Neuronal stem cell (in vitro differentiated cells): ENCODE results near the gene SSU72.

Experiments
- DNase-seq: peaks from one replicate; pipeline ENCODE4 v3.0.0-alpha.2; 2013; ENCODE audit warnings: low spot score
- H2AFZ ChIP-seq: one replicate; pipeline ENCODE4 v1.6.1; 2013; ENCODE audit warnings: mild to moderate bottlenecking, low read length, inconsistent platforms
- H2AK5ac ChIP-seq: 2 replicates; pipeline ENCODE4 v1.6.1; 2013; ENCODE audit warnings: low read depth, mild to moderate bottlenecking, inconsistent platforms, low read length, moderate library complexity, mixed read lengths
- H2BK120ac ChIP-seq: 2 replicates; pipeline ENCODE4 v1.6.1; 2013; ENCODE audit warnings: low read depth, mild to moderate bottlenecking, inconsistent platforms, low read length, moderate library complexity, mixed read lengths
- H2BK12ac ChIP-seq: one replicate; pipeline ENCODE4 v1.6.1; 2013; ENCODE audit warnings: low read length, inconsistent platforms
- H2BK15ac ChIP-seq: 2 replicates; pipeline ENCODE4 v1.6.1; 2013; ENCODE audit warnings: mild to moderate bottlenecking, low read length, inconsistent platforms, mixed read lengths
- H2BK5ac ChIP-seq: one replicate; pipeline ENCODE4 v1.6.1; 2013; ENCODE audit warnings: inconsistent platforms, mild to moderate bottlenecking, low read length, moderate library complexity
- H3K14ac ChIP-seq: one replicate; pipeline ENCODE4 v1.6.1; 2013; ENCODE audit warnings: low read length, inconsistent platforms
- H3K18ac ChIP-seq: 2 replicates; pipeline ENCODE4 v1.6.1; 2013; ENCODE audit warnings: low read length, inconsistent platforms
- H3K23ac ChIP-seq: 2 replicates; pipeline ENCODE4 v1.6.1; 2013; ENCODE audit warnings: low read depth, mild to moderate bottlenecking, mixed read lengths, low read length, inconsistent platforms; ENCODE audit not compliant: poor library complexity
- H3K27ac ChIP-seq: replicated peaks from 3 replicates; pipeline ENCODE4 v1.5.1; 2013; ENCODE audit warnings: low read length, inconsistent platforms
- H3K27me3 ChIP-seq, 3 experiments: 2 replicates each; pipeline ENCODE4 v1.6.1; 2013; ENCODE audit warnings: low read length in 3 of 3, mild to moderate bottlenecking in 2 of 3, inconsistent platforms in 1 of 3, low read depth in 1 of 3, mixed read lengths in 1 of 3, moderate library complexity in 1 of 3; ENCODE audit not compliant: control insufficient read depth in 3 of 3, insufficient read depth in 3 of 3
- H3K36me3 ChIP-seq, 2 donors: replicated peaks in 1 of 2; 2 replicates each; pipeline ENCODE4 v1.6.1; 2013; ENCODE audit warnings: low read length in 2 of 2; ENCODE audit not compliant: control insufficient read depth in 2 of 2, insufficient read depth in 2 of 2
- H3K4ac ChIP-seq: 2 replicates; pipeline ENCODE4 v1.6.1; 2013; ENCODE audit warnings: inconsistent platforms, mild to moderate bottlenecking, low read length, moderate library complexity
- H3K4me1 ChIP-seq, 2 donors: 1 replicate in 1 of 2; 2 replicates in 1 of 2; pipeline ENCODE4 v1.6.1; 2013; ENCODE audit warnings: low read length in 2 of 2, low read depth in 1 of 2; ENCODE audit not compliant: control insufficient read depth in 2 of 2, insufficient read depth in 1 of 2
- H3K4me2 ChIP-seq: one replicate; pipeline ENCODE4 v1.6.1; 2013; ENCODE audit warnings: mild to moderate bottlenecking, low read length, inconsistent platforms; ENCODE audit not compliant: insufficient read depth, poor library complexity, severe bottlenecking
- H3K4me3 ChIP-seq, 2 donors: 2 replicates each; pipeline ENCODE4 v1.5.1; 2013; ENCODE audit warnings: low read length in 2 of 2, mild to moderate bottlenecking in 2 of 2, inconsistent platforms in 1 of 2, moderate library complexity in 1 of 2
- H3K79me1 ChIP-seq: one replicate; pipeline ENCODE4 v1.6.1; 2013; ENCODE audit warnings: low read depth, mild to moderate bottlenecking, inconsistent platforms, low read length, moderate library complexity
- H3K9ac ChIP-seq: one replicate; pipeline ENCODE4 v1.6.1; 2013; ENCODE audit warnings: mild to moderate bottlenecking, low read depth, low read length, inconsistent platforms; ENCODE audit not compliant: poor library complexity
- H3K9me3 ChIP-seq, 2 donors: replicated peaks in 1 of 2; 2 replicates each; pipeline versions ENCODE3 to v1.6.1; 2013; ENCODE audit warnings: low read length in 2 of 2, mild to moderate bottlenecking in 2 of 2, inconsistent platforms in 1 of 2, low read depth in 1 of 2, mixed read lengths in 1 of 2, moderate library complexity in 1 of 2; ENCODE audit not compliant: control insufficient read depth in 2 of 2, insufficient read depth in 1 of 2
- H4K8ac ChIP-seq: one replicate; pipeline ENCODE4 v1.6.1; 2013; ENCODE audit warnings: low read depth, mild to moderate bottlenecking, inconsistent platforms, low read length, moderate library complexity
- H4K91ac ChIP-seq: one replicate; pipeline ENCODE4 v1.6.1; 2013; ENCODE audit warnings: low read length, low read depth, mild to moderate bottlenecking, inconsistent platforms; ENCODE audit not compliant: poor library complexity
- WGBS, 2 donors: extraction: QIAGEN DNeasy Blood & Tissue Kit; methylation state at CpG; one replicate each; pipeline ENCODE4 v1.1.7; 2013; ENCODE audit warnings: missing lambda C conversion rate in 2 of 2, mixed read lengths in 1 of 2; ENCODE audit not compliant: insufficient read length in 2 of 2, insufficient replicate concordance in 1 of 2; ENCODE audit errors: extremely low coverage in 2 of 2; 5-methylcytosine and 5-hydroxymethylcytosine counted together

Gene SSU72

GRCh38 chr1:1561801-1562470, 12.7 kb downstream of the SSU72 start:
- Histone ChIP-seq H2AK5ac (no peak overlapping the region), H3K18ac (no peak overlapping the region), H3K4ac (no peak overlapping the region), H3K9me3 (no peaks in the 10 kb centered on the region), H2BK5ac (no peak overlapping the region), H3K23ac (no peak overlapping the region), H3K4me3 (no peak overlapping the region), H2BK120ac (no peak overlapping the region), H4K8ac (no peak overlapping the region), H3K4me2 (no peak overlapping the region), H3K14ac (no peak overlapping the region), H2BK15ac (no peak overlapping the region), H3K79me1 (peaks cover 19% of the 10 kb centered on the region), H2BK12ac (no peak overlapping the region), H3K27me3 (no peaks in the 10 kb centered on the region), H4K91ac (no peak overlapping the region), H3K4me1 (no peaks in the 10 kb centered on the region), H3K9ac (no peak overlapping the region), H3K36me3 (peaks cover 32 to 70% of the 10 kb centered on the region in 2 donors), H3K27ac (no peak overlapping the region), H2AFZ (no peak overlapping the region)
- no peak for DNase-seq
- WGBS, 2 donors = no CpG with 5 or more reads among the region's 15 CpGs

DNA sequence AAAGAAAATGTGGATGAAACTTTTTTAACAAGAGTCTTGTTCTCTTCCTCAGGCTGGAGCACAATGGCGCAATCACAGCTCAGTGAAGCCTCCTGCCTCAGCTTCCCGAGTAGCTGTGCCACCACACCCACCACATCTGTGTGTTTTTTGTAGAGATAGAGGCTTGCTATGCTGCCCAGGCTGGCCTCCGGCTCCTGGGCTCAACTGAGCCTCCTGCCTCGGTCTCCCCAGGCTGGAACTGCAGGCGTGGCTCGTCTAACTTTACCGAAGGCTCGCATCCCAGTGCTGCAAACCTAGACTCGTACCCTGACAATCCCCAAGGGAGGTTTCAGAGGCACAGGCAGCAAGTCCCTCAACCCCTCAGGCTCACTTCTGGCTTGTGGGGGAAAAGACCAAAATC, 14.5 kb downstream of the SSU72 start:
- Histone ChIP-seq H3K23ac (no peak overlapping the region), H2BK5ac (no peak overlapping the region), H2AFZ (no peak overlapping the region), H3K18ac (no peak overlapping the region), H3K14ac (no peak overlapping the region), H3K4me2 (no peak overlapping the region), H2AK5ac (no peak overlapping the region), H3K27ac (no peak overlapping the region), H2BK15ac (no peak overlapping the region), H3K9ac (no peak overlapping the region), H3K79me1 (peaks cover 20% of the 10 kb centered on the region), H4K91ac (no peak overlapping the region), H3K36me3 (peaks cover 27 to 60% of the 10 kb centered on the region in 2 donors), H2BK120ac (no peak overlapping the region), H3K27me3 (no peaks in the 10 kb centered on the region), H2BK12ac (no peak overlapping the region), H3K4me3 (no peak overlapping the region), H4K8ac (no peak overlapping the region), H3K4ac (no peak overlapping the region), H3K4me1 (peaks cover 4 to 6% of the 10 kb centered on the region in 2 donors), H3K9me3 (no peaks in the 10 kb centered on the region)
- DNase-seq = no peak
- no CpG with 5 or more reads among the region's 9 CpGs for WGBS, 2 donors

DNA sequence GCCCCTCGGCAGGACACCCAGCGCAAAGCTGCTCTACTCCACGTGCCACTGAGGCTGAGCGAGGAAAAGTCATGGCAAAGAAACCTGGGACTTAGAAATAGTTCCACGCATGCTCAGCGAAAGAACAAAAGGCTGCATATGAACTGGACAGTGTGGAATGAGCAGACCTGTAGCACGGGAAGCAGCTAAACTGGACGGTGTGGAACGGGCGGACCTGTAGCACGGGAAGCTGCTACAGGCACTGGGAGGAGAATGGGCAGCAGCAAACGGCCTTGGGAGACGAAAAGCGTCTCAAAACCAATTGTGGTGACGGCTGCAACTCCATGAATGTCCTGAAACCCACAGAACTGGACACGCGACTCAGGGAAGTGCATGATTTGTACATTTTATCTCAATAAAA, 15.6 kb downstream of the SSU72 start:
- peaks cover 20 to 49% of the 10 kb centered on the region in 2 donors for H3K36me3 ChIP-seq
- no CpG with 5 or more reads among the region's 17 CpGs for WGBS, 2 donors

DNA sequence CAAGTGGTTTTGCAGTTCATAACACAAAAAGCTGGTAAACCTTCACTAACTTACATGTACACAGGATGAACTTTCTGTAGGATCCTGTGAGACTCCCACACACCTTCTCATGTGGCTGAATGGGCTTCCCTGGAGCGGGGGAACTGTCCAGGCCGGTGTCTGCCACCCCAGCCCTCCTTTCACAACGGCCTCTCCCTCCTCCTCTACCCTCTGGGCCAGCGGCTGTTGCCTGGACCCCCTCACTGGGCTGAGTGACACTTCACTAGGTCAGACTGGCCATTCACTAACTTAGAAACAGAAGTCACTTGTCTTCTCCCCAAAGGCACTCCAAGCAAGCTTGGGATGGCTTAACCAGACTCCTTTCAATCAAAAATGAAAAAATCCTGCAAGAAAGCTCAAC, 16.1 kb downstream of the SSU72 start:
- H3K9me3 ChIP-seq = no peaks in the 10 kb centered on the region
- WGBS, 2 donors = no CpG with 5 or more reads among the region's 4 CpGs
- H2BK12ac ChIP-seq = no peak overlapping the region
- H2AFZ ChIP-seq = no peak overlapping the region
- H3K79me1 ChIP-seq = peaks cover 12% of the 10 kb centered on the region
- H3K36me3 ChIP-seq = peaks cover 16 to 44% of the 10 kb centered on the region in 2 donors
- H3K4me2 ChIP-seq = no peak overlapping the region
- H3K27me3 ChIP-seq = no peaks in the 10 kb centered on the region
- no peak overlapping the region for H4K8ac ChIP-seq
- H3K4me1 ChIP-seq = peaks cover 8 to 15% of the 10 kb centered on the region in 2 donors
- H2BK5ac ChIP-seq = no peak overlapping the region
- no peak overlapping the region for H3K9ac ChIP-seq
- no peak overlapping the region for H2AK5ac ChIP-seq
- H3K14ac ChIP-seq = no peak overlapping the region
- no peak overlapping the region for H3K4me3 ChIP-seq
- H2BK15ac ChIP-seq = no peak overlapping the region
- H2BK120ac ChIP-seq = no peak overlapping the region
- H3K27ac ChIP-seq = no peak overlapping the region
- H3K18ac ChIP-seq = no peak overlapping the region
- no peak for DNase-seq
- no peak overlapping the region for H3K4ac ChIP-seq
- no peak overlapping the region for H3K23ac ChIP-seq
- H4K91ac ChIP-seq = no peak overlapping the region

More for the DNA sequence above, 15.6 kb downstream of the SSU72 start:
- Histone ChIP-seq H3K4me1 (peaks cover 8 to 15% of the 10 kb centered on the region in 2 donors), H3K4ac (no peak overlapping the region), H3K9ac (no peak overlapping the region), H3K9me3 (no peaks in the 10 kb centered on the region), H3K27me3 (no peaks in the 10 kb centered on the region), H4K8ac (no peak overlapping the region), H3K4me2 (no peak overlapping the region), H3K18ac (no peak overlapping the region), H3K14ac (no peak overlapping the region), H2BK5ac (no peak overlapping the region), H3K79me1 (peaks cover 14% of the 10 kb centered on the region), H3K23ac (no peak overlapping the region), H2BK12ac (no peak overlapping the region), H3K4me3 (no peak overlapping the region), H2BK120ac (no peak overlapping the region), H3K27ac (no peak overlapping the region), H2AFZ (no peak overlapping the region), H2BK15ac (no peak overlapping the region), H2AK5ac (no peak overlapping the region), H4K91ac (no peak overlapping the region)
- DNase-seq = no peak
